Measurements from ENCODE around the gene SOX6.

- no peak for TF ChIP-seq SATB2 (CRISPR knock-in tag; IDR thresholded peaks at IDR 0.05)
- TF ChIP-seq E2F1 (CRISPR knock-in tag; IDR thresholded peaks at IDR 0.05): no peak
- no peak for TF ChIP-seq ZNF441 (CRISPR knock-in tag; IDR thresholded peaks at IDR 0.05; ENCODE audit: borderline replicate concordance)
- no peak for TF ChIP-seq CTCF (CRISPR knock-in tag; IDR thresholded peaks at IDR 0.05)
- no peak for TF ChIP-seq POLR2A (IDR thresholded peaks at IDR 0.05; ENCODE audit: insufficient read depth in 1 of 2, low read depth in 2 of 2, low read length in 2 of 2)
- TF ChIP-seq HOXA9 (CRISPR knock-in tag; IDR thresholded peaks at IDR 0.05; ENCODE audit: borderline replicate concordance): no peak
- no peak for TF ChIP-seq SALL2 (CRISPR knock-in tag; IDR thresholded peaks at IDR 0.05)
Measured at GRCh38 chr11:16335236-16335962, 20.9 kb downstream of the SOX6 start.
